NCI-H146 treated with DMSO at 0.1 percent for 48 hours (cell line): ENCODE results near the gene CAPN10.

ENCODE experiments used
- DNase-seq: peaks from one replicate; lab custom pipeline; 2025; ENCODE audit not compliant: unreplicated experiment; lab: John Stamatoyannopoulos, UW

The CAPN10 gene

DNA sequence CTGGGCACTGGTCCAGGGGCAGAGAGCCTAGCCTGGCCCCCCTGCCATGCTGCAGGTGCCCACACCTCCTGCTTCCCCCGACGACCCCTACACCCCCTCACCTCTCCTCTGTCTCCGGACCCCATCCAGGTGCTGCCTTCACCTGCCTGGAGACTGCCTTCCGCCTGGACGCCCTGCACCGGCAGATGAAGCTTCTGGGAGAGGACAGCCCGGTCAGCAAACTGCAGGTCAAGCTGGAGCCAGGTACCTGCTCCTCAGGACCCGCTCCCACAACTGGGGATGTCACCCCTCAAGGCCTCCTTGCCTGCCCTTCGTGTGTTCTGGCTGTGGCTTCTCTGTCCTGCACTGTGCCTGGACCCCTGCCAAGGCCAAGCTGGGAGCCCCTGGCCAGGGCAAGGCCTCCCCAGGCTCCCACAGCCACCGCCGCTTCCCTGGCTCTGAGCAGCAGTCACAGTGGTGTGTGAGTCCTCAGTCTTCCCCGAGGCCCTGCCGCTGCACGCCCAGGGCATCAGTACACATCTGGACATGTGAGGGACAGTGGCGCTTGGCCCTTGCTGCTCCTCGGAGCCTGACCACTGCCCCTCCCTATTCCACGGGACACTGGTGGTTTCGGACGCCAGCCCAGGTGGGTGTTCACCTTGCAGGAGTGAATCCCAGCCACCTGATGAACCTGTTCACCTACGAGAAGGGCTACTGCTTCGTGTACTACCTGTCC lies 12.0 kb upstream of the CAPN10 start:
- no peak for DNase-seq

DNA sequence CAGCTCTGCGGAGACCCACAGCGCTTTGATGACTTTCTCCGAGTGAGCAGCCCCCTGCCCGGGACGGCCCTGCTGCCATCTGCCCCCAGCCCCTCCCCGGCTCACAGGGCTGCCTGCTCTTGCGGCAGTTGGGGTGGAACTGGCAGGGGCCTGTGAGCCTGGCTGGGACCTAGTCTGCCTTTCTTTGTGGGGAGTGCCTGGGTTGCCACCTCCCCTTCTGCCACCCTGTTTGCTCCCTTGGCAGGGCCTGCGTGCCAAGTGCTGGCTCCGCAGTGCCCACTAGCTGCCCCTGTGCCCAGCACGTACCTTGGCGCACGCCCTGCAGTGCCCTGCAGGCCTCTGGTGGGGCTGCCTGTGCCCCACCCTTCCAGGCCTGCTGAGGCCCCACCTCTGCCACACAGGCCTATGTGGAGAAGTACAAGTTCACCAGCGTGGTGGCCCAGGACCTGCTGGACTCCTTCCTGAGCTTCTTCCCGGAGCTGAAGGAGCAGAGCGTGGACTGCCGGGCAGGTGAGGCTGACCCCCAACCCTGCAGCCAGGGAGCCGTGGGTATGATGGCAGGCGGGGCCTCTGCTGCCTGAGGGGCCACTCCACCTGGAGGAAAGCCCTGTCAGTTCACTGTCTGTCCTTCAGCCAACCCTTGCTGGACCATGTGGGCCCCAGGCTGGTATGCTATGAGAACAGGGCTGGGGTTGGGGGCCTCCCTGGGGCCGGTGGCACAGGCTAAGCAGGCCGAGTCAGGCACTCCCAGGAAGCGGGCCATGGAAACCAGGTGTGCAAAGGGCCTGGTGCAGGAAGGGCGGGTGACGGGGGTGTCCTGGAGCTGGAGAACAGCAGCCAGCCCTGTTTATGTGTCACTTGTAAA lies 11.2 kb upstream of the CAPN10 start:
- DNase-seq: no peak

DNA sequence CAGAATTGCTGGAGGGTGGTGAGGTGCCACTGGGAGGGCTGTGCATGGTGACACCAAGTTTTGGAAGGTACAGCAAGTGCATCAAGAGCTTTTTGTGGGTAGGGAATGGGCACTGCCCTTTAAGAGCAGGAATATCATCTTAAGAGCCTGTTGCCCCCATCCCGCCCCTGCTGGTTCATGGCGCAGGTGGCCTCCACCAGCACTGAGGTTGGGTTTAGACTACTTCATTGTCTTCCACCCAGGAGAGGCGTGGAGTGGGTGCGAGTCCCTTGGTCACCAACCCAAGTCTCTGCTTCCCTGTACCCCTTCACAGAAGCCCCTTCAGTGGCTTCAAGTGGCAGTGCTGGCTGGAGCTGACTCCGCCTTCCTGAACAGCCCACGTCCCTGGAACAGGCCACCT lies 10.5 kb upstream of the CAPN10 start:
- no peak for DNase-seq

DNA sequence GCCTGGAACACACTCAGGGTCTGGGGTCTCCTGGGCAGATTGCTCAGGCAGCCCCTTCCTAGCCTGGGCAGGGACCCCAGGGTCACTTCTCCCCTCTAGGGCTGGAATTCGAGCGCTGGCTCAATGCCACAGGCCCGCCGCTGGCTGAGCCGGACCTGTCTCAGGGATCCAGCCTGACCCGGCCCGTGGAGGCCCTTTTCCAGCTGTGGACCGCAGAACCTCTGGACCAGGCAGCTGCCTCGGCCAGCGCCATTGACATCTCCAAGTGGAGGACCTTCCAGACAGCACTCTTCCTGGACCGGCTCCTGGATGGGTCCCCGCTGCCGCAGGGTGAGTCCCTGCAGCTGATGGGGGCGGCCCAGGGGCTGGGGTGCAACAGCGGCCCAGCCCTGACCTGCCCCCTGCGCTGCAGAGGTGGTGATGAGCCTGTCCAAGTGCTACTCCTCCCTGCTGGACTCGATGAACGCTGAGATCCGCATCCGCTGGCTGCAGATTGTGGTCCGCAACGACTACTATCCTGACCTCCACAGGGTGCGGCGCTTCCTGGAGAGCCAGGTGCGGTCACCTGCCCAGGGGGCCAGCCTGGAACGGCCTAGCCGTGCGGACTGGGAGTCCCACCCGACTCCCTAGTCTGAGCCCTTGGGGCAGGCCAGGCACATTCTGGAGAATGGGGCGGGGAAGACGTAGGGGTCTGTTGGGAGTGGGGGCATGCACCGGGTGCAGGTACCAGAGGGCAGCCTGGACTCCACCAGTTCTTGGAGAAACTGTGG lies 9.9 kb upstream of the CAPN10 start:
- DNase-seq: no peak

DNA sequence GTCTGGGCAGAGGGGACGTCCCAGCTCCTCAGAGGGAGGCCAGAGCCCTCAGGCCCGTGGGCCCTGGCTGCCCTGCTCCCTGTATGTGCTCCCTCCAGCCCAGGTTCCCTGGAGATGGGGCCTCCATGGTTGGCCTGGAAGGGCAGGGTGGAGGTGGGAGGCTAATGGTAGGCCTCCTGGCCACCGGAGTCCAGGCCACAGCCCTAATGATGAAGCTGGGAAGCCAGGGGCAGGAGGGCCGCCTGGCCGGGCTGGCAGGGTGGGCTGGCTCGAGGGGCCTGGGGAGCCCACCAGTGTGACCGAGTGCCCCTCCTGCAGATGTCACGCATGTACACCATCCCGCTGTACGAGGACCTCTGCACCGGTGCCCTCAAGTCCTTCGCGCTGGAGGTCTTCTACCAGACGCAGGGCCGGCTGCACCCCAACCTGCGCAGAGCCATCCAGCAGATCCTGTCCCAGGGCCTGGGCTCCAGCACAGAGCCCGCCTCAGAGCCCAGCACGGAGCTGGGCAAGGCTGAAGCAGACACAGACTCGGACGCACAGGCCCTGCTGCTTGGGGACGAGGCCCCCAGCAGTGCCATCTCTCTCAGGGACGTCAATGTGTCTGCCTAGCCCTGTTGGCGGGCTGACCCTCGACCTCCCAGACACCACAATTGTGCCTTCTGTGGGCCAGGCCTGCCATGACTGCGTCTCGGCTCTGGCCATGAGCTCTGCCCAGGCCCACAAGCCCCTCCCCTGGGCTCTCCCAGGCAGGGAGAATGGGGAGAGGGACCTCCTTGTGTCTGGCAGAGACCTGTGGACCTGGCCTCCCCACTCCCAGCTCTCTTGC lies 9.0 kb upstream of the CAPN10 start:
- DNase-seq: no peak

DNA sequence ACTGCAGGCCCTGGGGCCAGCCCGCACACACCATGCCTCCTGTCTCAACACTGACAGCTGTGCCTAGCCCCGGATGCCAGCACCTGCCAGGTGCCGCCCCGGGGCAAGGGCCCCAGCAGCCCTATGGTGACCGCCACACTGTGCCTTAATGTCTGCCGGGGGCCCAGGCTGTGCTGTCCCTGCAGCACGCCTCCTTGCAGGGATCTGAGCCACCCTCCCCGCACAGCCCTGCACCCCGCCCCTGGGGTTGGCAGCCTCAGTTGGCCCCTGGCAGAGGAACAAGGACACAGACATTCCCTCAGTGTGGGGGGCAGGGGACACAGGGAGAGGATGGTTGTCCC lies 8.5 kb upstream of the CAPN10 start:
- DNase-seq: no peak

DNA sequence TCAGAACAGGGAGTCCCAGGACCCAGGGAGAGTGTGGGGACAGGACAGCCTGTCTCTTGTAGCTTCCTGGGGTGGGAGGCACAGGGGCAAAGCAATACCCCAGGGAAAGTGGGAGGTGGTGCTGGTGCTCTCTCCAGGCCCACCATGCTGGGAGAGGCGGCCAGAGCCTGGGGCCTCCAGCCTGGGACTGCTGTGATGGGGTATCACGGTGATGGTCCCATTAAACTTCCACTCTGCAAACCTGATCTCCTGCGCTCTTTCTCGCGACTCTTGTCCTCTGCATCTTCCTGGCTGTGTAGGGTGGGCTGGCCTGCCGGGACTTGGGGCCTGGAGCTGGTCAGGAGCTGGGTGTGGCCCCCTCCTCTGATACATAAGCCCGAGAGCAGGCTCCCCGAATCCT lies 8.0 kb upstream of the CAPN10 start:
- DNase-seq: no peak

DNA sequence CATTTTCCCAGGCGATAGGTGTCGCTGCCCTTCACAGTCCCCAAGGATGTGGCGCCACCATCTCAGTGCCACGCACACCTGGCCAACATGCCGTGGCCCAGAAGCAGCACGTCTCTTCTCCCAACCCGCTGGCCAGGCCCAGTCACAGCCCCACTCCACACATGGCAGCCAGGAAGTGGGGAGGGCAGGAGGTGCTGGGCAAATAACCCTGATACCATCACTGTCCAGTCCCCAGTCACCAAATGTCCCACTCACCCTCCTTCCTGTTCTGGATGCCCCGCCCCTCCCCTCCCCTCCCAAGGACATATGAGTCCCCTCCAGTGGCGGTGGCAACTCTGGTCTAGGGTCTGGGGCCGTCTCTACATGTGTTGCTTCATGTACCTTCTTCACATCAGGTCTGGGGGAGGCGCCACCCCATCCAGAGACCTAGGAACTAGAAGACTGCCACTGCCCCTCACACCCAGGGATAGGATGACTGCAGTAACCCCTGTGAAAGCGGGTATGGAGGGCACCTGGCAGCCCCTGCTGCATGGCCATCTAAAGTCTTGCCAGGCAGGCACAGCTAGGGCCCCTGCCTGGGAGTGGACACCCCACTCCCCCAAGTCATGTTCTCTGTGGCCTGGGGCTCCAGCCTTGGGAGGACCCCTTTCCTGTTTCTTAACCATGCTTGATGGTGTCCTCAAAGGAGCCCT lies 7.3 kb upstream of the CAPN10 start:
- no peak for DNase-seq

DNA sequence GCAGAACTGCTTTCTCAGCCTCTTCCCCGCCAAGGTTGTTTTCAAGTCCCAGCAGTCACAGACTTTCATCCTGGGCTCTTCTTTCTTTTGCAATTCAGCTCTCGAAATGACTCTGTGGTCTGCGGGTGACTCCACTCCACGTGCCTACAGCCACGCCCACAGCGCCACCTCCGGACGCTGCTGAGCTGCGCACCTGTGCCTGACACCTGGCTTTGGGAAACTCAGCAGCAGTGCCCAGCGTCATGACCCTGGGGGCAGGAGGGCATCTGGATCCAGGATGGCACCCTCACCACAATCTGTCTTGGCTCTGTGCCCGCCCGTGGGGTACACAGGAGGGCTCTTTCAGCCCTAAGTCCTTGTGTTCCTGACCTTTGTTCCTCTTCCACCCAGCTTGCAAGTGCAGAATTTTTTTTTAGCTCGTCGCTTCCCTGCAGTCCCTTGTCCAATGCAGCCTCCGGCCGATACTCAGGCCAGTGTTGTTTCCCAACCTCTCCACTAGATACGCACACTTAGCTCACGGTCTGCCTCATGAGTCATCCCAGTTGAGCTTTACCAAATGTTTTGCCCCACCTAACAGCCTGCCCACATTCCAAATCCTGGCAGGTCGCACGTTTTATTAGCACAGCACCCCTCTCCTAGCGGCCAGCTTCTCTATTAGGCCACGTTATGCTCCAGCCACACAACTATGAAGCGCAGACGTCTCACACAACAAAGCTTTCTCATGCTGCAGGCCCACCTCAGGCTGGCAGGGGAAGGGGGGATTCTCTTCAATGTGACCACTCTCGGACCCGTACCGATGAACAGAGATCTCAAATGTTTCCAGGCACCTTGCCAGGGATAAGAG lies 6.5 kb upstream of the CAPN10 start:
- DNase-seq: no peak

DNA sequence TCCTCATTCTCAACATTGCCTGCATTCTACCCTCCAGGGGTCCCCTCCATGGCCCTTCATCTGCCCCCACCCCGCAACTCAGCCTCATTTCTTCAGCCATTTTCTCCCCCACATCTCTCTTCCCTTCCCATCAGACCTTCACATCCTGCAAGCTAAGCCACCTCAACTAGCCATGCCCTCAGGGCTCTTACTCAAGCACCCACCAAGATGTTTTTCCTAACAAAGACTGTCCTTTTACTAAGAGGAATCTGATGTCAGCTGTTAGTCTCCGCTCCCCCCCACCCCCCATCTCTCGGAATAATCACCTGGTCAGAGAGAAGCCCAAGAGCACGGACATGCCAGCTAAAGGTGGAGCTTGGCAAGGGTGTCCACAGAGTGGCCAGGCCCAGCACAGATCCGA lies 4.7 kb upstream of the CAPN10 start:
- no peak for DNase-seq

DNA sequence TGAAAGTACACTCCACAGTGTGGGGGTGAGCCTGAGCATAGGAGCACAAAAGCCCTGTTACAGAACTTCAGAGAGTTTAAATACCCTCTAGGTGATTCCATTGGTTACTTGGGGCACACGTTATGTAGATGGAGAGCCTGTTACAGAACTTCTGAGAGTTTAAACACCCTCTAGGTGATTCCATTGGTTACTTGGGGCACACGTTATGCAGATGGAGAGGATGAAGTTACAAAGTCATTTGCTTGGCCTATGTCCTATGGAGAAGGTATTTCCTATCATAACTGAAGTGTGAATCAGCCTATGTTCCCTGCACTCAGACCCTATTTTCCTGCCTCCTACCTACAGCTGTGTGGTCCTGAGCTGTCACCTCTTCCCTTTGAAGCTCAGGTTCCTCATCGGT lies 3.8 kb upstream of the CAPN10 start:
- no peak for DNase-seq

DNA sequence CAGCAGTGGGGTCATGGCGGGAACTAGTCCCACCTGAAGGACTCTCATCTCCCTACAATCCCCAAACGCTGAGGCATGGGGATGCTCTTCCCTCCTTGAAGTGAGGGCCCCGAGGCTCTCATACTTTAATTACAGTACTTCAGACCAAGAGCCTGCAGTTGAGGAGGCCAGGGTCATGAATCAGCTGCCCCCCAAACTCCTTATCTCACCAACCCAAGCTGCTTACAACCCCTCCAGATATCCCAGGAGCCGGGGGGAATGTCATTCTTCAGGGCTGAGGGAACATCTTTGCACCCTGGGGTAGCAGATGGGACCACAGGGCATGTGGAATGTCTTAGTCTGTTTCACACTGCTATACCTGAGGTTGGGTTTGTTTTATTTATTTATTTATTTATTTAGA lies 2.8 kb upstream of the CAPN10 start:
- DNase-seq: no peak

DNA sequence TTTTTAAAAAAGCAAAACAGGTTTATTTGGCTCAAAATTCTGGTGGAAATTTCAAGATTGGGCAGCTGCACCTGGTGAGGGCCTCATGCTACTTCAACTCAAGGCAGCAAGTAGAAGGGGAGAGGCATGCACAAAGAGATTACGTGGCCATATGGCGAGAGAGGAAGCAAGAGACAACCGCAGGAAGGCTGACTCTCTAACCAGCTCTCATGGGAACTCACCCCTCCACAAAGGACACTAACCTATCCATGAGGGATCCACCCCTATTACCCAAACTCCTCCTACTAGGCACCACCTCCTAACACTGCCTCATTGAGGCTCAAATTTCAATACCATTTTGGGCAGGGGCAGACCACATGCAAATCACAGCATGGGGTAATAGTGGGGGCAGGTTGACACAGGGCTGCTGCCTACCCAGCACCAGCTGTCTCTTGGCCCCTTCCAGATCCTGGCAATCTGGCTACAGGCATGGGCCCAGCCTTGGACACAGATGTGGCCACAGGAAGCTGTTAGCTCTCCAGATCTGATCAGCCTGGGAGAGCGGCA lies 2.0 kb upstream of the CAPN10 start:
- no peak for DNase-seq

DNA sequence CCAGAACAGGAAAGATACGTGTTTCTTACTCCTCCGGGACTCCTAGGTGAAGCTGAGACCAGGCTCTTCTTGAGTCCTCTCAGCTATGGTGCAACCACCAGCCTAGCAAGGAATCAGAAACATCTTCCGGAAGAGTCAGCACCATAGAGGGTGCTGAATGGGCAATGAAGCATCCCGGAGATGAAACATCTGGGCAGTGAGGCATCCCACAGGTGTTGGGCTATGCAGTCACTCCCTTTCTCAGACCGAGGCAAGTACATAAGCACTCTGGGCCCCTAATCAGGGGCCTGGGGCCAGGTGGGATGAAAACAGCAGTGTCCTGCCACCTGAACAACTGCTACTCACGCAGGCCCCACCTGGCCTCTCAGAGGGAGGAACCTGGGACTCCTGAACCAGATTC lies 1.4 kb upstream of the CAPN10 start:
- no peak for DNase-seq

DNA sequence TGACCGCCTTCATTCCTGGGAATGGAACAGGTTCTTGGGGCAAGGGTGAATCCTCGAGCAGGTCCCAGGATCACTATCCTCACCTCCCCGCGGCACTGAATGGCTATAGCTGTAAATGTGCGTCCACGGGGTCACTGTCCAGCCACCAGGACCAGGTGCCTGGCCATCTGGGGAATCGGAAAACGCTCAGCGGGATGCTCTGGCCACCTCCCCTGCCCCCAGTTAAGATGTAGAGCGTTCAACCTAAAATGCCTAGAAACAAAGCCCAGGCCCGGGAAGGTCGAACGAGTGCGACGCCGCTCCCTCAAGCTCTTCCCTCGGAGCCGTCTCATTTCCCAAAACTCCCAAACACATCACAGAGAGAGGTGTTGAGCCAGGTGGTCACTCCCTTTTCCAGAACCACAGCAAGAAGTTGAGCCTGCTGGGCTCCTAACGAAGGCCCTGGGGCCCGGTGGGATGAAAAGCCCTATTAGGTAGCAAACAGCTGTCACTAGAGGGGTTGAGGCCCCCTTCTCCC lies 795 bp upstream of the CAPN10 start:
- DNase-seq: no peak

DNA sequence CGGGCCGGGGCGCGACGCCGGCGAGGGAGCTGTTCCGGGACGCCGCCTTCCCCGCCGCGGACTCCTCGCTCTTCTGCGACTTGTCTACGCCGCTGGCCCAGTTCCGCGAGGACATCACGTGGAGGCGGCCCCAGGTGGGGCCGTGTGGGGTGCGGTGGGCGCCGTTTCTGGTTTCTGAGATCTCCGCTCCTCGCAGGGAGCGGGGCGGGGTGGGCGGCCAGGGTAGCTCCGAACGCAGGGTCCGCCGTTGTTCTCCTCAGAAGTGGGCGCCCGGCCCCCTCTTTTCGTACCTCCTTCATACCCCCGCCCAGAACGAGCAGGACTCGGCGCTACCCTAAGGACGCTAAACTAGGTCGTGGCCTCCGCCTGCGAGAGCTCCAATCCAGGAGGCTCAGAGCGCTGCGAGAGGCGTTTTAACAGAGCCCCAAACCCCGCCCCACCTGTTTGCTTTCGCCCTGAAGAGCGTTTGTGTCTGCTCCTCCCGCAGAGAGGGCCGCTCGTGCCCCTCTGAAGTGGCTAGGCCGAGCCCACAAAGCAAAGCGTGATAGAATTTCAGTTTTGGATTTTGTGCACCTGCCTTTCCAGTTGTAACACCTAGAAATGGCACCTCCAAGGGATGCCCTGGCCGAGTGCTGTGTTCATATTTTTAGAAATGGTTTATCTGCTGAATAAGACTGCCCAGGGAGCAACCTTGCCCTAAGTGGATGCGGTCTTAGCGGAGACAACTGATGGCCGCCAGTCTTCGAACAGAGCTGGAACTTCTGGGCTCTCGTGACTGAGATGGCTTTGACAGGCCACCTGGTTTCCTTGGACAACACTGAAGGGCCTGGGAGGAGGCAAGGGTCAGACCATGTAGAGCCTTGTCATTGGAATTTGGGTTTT lies 626 bp downstream of the CAPN10 start:
- DNase-seq: peak; percentile 28

DNA sequence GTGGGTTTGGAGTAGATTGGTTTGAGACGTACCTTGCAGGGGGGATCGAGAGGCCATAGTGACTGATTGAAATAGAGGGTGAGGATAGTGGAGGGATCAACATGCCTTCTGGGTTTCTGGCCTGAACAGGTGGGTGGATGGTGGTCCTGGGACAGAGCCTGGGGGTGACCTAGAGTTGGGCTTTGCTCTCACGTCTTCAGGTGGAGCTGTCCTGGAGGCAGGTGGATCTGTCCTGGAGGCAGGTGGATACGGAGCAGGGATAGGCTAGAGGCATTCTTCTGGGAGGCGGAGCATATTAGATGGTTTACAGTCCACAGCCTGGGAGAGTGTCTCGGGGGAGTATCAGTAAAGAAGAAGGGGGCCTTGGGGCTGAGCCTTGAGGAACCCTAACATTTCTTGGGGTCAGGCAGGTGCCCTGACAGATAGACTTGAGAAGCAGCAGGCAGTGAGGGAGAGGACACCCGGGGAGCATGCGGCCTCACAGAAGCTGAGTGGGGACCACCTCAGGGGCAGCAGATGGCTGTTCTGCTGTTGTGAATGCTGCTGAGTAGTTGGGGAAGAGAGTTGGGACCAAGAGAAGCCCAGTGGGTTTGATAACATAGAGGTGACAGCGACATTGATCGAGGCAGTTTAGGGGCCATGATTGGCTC lies 1.6 kb downstream of the CAPN10 start:
- DNase-seq: no peak

DNA sequence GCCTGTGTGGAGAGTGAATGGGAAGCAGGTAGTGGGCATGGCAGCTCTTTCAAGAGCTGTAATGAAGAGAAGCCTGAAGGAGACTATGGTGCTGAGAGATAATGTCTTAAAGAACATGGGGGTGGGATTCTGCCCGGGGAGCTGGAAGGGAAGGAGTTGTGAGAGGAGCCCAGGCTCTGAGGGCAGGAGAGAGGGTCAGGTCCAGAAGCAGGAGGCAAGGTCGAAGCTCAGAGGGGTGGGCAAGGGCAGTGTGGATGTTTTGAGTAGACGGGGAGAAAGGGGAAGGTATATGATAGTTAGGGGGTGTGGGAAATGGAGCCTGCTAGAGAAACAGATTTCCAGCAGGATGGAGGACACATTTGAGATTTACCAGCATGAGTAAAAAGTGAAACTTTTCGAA lies 2.1 kb downstream of the CAPN10 start:
- DNase-seq: no peak
